ENCODE measurements around the gene ERGIC3. TPM values are rescaled to one million over a fixed set of nuclear protein-coding genes. Genes with fewer than 3 reads are reported as not detected.
A peak's percentile ranks its signal among the peaks of the same experiment; 100 is the strongest.

The ERGIC3 gene
- total and polyA plus RNA-seq, 2 of the 13 experiments (the other 11 are each of a cell fraction or from before 2014, with no cell fraction given) = 407 to 670 TPM

- ATAC-seq = peak; percentile 41
- no peak overlapping the region for H3K9ac ChIP-seq (ENCODE audit: insufficient read depth, low read depth, low read length)
- in situ Hi-C loops (cut with HindIII; ENCODE audit: extremely low pct_ligation_motif_present, low pct_unique_long_range_greater_than_20kb) = loop anchor here (5.0 kb wide), 1 partner anchor 139 kb away; no protein-coding TSS in a partner anchor
- POLR2A ChIA-PET = interaction anchor here (0.6 to 1.0 kb wide), 3 partner anchors 18 to 146 kb away, joined by 3 read pairs; partner anchors contain the start of genes CEP250 and RBM39
- intact Hi-C loops (cut with micrococcal nuclease; ENCODE audit: unreplicated experiment) = no loop called here
- peaks cover 26% of the 10 kb centered on the region for H3K4me1 ChIP-seq (ENCODE audit: insufficient read depth, low read length)
- H3K4me3 ChIP-seq (replicated peaks in 1 of 3; ENCODE audit: insufficient read depth in 1 of 3, low read depth in 2 of 3, low read length in 3 of 3) = peak overlapping the region in 1 of 3 experiments; percentile 36; a peak in 1 of 6 replicates
- peak overlapping the region; percentile 38 for H3K4me2 ChIP-seq (ENCODE audit: low read depth, low read length)
- FAIRE-seq = no peak
- no peak overlapping the region for H2AFZ ChIP-seq (ENCODE audit: low read length)
- H3K27ac ChIP-seq (ENCODE audit: extremely low read length, insufficient read depth, low read length) = no peak overlapping the region
- peak; percentile 35 for DNase-seq (ENCODE audit: low spot score)
- WGBS (ENCODE audit: low lambda C conversion rate) = 73% methylated on average over 88 of the region's 103 CpGs
- H3K9me3 ChIP-seq (ENCODE audit: low read length) = no peaks in the 10 kb centered on the region
- no peaks in the 10 kb centered on the region for H4K20me1 ChIP-seq (ENCODE audit: insufficient read depth, low read length)
- no peaks in the 10 kb centered on the region for H3K36me3 ChIP-seq (replicated peaks in 1 of 2; ENCODE audit: control insufficient read depth in 1 of 2, insufficient read depth in 2 of 2, low read length in 2 of 2)
- H3K79me2 ChIP-seq (ENCODE audit: insufficient read depth, low read length) = no peaks in the 10 kb centered on the region
- BruUV-seq (replicated peaks) = no TSS peak
- H3K27me3 ChIP-seq (ENCODE audit: control insufficient read depth in 1 of 2, insufficient read depth in 2 of 2, low read length in 2 of 2) = peaks cover 3 to 23% of the 10 kb centered on the region in 2 experiments; a peak in 4 of 5 replicates
- CTCF ChIA-PET (ENCODE audit: low intra/inter-chr PET ratio, low total read pairs) = interaction anchor here (1.1 kb wide), 1 partner anchor 283 kb away, joined by 4 read pairs; no protein-coding TSS in a partner anchor
- TF ChIP-seq PAXIP1 (CRISPR knock-in tag; conservative IDR thresholded peaks at IDR 0.05) = no peak
- TF ChIP-seq, protein P1, sequence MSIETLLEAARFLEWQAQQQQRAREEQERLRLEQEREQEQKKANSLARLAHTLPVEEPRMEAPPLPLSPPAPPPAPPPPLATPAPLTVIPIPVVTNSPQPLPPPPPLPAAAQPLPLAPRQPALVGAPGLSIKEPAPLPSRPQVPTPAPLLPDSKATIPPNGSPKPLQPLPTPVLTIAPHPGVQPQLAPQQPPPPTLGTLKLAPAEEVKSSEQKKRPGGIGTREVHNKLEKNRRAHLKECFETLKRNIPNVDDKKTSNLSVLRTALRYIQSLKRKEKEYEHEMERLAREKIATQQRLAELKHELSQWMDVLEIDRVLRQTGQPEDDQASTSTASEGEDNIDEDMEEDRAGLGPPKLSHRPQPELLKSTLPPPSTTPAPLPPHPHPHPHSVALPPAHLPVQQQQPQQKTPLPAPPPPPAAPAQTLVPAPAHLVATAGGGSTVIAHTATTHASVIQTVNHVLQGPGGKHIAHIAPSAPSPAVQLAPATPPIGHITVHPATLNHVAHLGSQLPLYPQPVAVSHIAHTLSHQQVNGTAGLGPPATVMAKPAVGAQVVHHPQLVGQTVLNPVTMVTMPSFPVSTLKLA (IDR thresholded peaks at IDR 0.05) = no peak
- no peak for TF ChIP-seq ZSCAN9 (CRISPR knock-in tag; IDR thresholded peaks at IDR 0.05; ENCODE audit: borderline replicate concordance)
- TF ChIP-seq, protein P2, sequence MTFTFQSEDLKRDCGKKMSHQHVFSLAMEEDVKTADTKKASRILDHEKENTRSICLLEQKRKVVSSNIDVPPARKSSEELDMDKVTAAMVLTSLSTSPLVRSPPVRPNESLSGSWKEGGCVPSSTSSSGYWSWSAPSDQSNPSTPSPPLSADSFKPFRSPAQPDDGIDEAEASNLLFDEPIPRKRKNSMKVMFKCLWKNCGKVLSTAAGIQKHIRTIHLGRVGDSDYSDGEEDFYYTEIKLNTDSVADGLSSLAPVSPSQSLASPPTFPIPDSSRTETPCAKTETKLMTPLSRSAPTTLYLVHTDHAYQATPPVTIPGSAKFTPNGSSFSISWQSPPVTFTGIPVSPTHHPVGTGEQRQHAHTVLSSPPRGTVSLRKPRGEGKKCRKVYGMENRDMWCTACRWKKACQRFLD (CRISPR knock-in tag; IDR thresholded peaks at IDR 0.05; ENCODE audit: borderline replicate concordance) = peak; percentile 72; the same call in 1 of the 2 replicates
- TF ChIP-seq ZFP37 (CRISPR knock-in tag; IDR thresholded peaks at IDR 0.05; ENCODE audit: borderline replicate concordance) = peak; percentile 69; the same call in 1 of the 2 replicates
- TF ChIP-seq TSC22D2 (CRISPR knock-in tag; IDR thresholded peaks at IDR 0.05; ENCODE audit: borderline replicate concordance) = no peak
- TF ChIP-seq, protein P3, sequence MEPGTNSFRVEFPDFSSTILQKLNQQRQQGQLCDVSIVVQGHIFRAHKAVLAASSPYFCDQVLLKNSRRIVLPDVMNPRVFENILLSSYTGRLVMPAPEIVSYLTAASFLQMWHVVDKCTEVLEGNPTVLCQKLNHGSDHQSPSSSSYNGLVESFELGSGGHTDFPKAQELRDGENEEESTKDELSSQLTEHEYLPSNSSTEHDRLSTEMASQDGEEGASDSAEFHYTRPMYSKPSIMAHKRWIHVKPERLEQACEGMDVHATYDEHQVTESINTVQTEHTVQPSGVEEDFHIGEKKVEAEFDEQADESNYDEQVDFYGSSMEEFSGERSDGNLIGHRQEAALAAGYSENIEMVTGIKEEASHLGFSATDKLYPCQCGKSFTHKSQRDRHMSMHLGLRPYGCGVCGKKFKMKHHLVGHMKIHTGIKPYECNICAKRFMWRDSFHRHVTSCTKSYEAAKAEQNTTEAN (CRISPR knock-in tag; conservative IDR thresholded peaks at IDR 0.05) = no peak; the same call in 1 of the 2 replicates
- TF ChIP-seq, protein P4, sequence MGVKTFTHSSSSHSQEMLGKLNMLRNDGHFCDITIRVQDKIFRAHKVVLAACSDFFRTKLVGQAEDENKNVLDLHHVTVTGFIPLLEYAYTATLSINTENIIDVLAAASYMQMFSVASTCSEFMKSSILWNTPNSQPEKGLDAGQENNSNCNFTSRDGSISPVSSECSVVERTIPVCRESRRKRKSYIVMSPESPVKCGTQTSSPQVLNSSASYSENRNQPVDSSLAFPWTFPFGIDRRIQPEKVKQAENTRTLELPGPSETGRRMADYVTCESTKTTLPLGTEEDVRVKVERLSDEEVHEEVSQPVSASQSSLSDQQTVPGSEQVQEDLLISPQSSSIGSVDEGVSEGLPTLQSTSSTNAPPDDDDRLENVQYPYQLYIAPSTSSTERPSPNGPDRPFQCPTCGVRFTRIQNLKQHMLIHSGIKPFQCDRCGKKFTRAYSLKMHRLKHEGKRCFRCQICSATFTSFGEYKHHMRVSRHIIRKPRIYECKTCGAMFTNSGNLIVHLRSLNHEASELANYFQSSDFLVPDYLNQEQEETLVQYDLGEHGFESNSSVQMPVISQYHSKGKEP (CRISPR knock-in tag; IDR thresholded peaks at IDR 0.05) = no peak; the same call in 1 of the 2 replicates
- TF ChIP-seq, protein P5, sequence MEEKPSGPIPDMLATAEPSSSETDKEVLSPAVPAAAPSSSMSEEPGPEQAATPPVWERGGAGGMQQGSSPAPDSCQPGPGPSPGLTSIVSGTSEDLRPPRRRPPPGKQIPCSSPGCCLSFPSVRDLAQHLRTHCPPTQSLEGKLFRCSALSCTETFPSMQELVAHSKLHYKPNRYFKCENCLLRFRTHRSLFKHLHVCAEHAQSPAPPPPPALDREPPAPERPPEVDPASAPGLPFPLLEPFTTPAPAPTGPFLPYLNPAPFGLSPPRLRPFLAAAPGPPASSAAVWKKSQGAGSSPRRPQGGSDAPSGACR (CRISPR knock-in tag; IDR thresholded peaks at IDR 0.05) = no peak
- TF ChIP-seq ZSCAN30 (CRISPR knock-in tag; IDR thresholded peaks at IDR 0.05) = no peak
- TF ChIP-seq ZNF549 (CRISPR knock-in tag; IDR thresholded peaks at IDR 0.05) = no peak
These were observed 59.4 kb downstream of the ERGIC3 start for GRCh38 chr20:35600993-35601973.
